Ishikawa (cell line): Measurements from ENCODE around the gene ALDH16A1.
A peak's percentile ranks its signal among the peaks of the same experiment; 100 is the strongest.

Experiments used
- CEBPB ChIP-seq: IDR thresholded peaks from 2 replicates; pipeline ENCODE4 v1.6.1; 2012
- CREB1 ChIP-seq: IDR thresholded peaks from 2 replicates; pipeline ENCODE4 v1.6.1; 2012; ENCODE audit warnings: low read depth
- EGR1 ChIP-seq: IDR thresholded peaks from 2 replicates; pipeline ENCODE4 v1.6.1; 2012
- EP300 ChIP-seq: IDR thresholded peaks from 2 replicates; pipeline ENCODE4 v1.6.1; 2012; ENCODE audit warnings: borderline replicate concordance
- FOXM1 ChIP-seq: IDR thresholded peaks from 2 replicates; pipeline ENCODE4 v1.6.1; 2012; ENCODE audit warnings: low read depth, borderline replicate concordance
- NFIC ChIP-seq: IDR thresholded peaks from 2 replicates; pipeline ENCODE4 v1.6.1; 2012
- RAD21 ChIP-seq: IDR thresholded peaks from 2 replicates; pipeline ENCODE4 v1.6.1; 2012; ENCODE audit warnings: low read depth
- TAF1 ChIP-seq: IDR thresholded peaks from 2 replicates; pipeline ENCODE4 v1.6.1; 2012; ENCODE audit warnings: low read depth, mild to moderate bottlenecking
- TCF12 ChIP-seq: IDR thresholded peaks from 2 replicates; pipeline ENCODE4 v1.6.1; 2012; ENCODE audit warnings: low read depth
- TEAD4 ChIP-seq: IDR thresholded peaks from 2 replicates; pipeline ENCODE4 v1.6.1; 2012
- USF1 ChIP-seq: IDR thresholded peaks from 2 replicates; pipeline ENCODE4 v1.6.1; 2012
- YY1 ChIP-seq: IDR thresholded peaks from 2 replicates; pipeline ENCODE4 v1.6.1; 2012; ENCODE audit warnings: low read depth
- ZBTB7A ChIP-seq: IDR thresholded peaks from 2 replicates; pipeline ENCODE4 v1.6.1; 2012; ENCODE audit warnings: low read depth
- TF ChIP-seq, protein P1 (sequence below): IDR thresholded peaks from 2 replicates; pipeline ENCODE4 v1.6.1; 2012; ENCODE audit warnings: low read depth, mild to moderate bottlenecking
- TF ChIP-seq, protein P2 (sequence below): IDR thresholded peaks from 2 replicates; pipeline ENCODE4 v1.6.1; 2012

The ALDH16A1 gene

DNA sequence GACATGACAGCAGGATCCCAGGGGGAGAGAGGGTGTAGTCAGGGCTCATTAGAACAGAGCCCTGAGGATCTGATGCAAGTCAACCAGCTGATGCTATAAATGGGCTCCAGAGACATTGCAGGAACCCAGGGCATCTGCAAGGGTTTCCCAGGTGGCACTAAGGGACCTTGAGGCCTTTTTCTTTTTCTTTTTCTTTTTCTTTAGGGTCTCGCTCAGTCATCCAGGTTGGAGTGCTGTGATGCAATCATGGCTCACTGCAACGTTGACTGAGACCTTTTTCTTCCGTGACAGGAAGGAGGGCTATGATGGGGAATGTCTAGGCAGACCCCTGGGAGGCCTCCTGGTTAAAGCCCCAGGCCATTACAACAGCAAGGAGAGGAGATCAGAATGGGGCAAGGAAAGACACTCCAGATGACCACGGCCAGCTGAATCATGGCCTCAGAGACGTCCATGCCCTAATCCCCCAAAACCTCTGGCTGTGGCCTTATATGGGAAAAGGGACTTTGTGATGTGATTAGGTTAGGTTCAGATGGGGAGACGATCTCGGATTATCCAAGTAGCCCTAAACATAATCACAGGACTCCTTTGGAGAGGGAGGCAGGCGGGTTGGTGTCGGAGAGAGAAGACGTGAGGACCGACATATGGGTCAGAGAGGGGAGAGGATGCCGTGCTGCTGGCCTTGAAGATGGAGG lies 54.9 kb downstream of the ALDH16A1 start:
- no peak for TF ChIP-seq TCF12
- TF ChIP-seq, protein P1, sequence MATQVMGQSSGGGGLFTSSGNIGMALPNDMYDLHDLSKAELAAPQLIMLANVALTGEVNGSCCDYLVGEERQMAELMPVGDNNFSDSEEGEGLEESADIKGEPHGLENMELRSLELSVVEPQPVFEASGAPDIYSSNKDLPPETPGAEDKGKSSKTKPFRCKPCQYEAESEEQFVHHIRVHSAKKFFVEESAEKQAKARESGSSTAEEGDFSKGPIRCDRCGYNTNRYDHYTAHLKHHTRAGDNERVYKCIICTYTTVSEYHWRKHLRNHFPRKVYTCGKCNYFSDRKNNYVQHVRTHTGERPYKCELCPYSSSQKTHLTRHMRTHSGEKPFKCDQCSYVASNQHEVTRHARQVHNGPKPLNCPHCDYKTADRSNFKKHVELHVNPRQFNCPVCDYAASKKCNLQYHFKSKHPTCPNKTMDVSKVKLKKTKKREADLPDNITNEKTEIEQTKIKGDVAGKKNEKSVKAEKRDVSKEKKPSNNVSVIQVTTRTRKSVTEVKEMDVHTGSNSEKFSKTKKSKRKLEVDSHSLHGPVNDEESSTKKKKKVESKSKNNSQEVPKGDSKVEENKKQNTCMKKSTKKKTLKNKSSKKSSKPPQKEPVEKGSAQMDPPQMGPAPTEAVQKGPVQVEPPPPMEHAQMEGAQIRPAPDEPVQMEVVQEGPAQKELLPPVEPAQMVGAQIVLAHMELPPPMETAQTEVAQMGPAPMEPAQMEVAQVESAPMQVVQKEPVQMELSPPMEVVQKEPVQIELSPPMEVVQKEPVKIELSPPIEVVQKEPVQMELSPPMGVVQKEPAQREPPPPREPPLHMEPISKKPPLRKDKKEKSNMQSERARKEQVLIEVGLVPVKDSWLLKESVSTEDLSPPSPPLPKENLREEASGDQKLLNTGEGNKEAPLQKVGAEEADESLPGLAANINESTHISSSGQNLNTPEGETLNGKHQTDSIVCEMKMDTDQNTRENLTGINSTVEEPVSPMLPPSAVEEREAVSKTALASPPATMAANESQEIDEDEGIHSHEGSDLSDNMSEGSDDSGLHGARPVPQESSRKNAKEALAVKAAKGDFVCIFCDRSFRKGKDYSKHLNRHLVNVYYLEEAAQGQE = no peak
- no peak for TF ChIP-seq NFIC
- no peak for TF ChIP-seq TAF1
- TF ChIP-seq, protein P2, sequence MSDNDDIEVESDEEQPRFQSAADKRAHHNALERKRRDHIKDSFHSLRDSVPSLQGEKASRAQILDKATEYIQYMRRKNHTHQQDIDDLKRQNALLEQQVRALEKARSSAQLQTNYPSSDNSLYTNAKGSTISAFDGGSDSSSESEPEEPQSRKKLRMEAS = no peak
- no peak for TF ChIP-seq CREB1
- TF ChIP-seq EGR1 = no peak
- TF ChIP-seq CEBPB = no peak
- no peak for TF ChIP-seq YY1
- no peak for TF ChIP-seq RAD21
- no peak for TF ChIP-seq ZBTB7A
- no peak for TF ChIP-seq TEAD4
- TF ChIP-seq FOXM1 = no peak
- no peak for TF ChIP-seq USF1

- TF ChIP-seq TAF1 (peak; percentile 21; the same call in 1 of the 2 replicates), USF1 (peak; percentile 85), RAD21 (no peak), EP300 (no peak), ZBTB7A (peak; percentile 86)
- TF ChIP-seq, protein P2 = peak; percentile 42
Measured at GRCh38 chr19:49512970-49513745, 60.1 kb downstream of the ALDH16A1 start.

GRCh38 chr19:49513746-49514118 lies 60.7 kb downstream of the ALDH16A1 start:
- TF ChIP-seq TEAD4 (no peak), YY1 (no peak), TCF12 (no peak), FOXM1 (no peak), RAD21 (no peak), TAF1 (no peak), CREB1 (no peak), EGR1 (no peak), EP300 (no peak), USF1 (no peak), ZBTB7A (no peak)
- TF ChIP-seq, protein P2 = no peak

GRCh38 chr19:49514151-49514550 lies 61.1 kb downstream of the ALDH16A1 start:
- TF ChIP-seq RAD21 = no peak

DNA sequence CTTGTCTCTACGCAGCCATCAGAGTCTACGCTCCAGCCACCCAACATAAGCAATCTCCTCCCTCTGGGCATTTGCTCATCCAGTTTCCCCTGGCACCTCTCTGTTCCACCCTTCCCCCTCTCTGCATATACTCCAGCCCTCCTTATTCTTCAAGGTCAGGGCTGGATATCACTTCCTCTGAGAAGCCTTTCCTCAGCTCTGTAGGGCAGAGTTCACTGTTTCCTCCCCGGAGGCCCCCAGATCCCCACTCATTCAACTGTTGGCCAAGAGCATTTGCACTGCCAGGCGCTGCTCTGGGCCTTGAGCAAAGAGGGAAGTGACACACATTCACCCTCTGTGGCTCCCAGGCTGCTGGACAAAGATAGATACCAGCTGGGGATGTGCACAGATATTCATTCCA lies 62.7 kb downstream of the ALDH16A1 start:
- TF ChIP-seq RAD21 = no peak
- TF ChIP-seq NFIC = no peak
- TF ChIP-seq ZBTB7A = no peak
- TF ChIP-seq TEAD4 = no peak
- no peak for TF ChIP-seq TAF1
- TF ChIP-seq, protein P2 = no peak
- no peak for TF ChIP-seq CREB1
- no peak for TF ChIP-seq YY1
- no peak for TF ChIP-seq EP300
- TF ChIP-seq USF1 = no peak
- TF ChIP-seq FOXM1 = no peak
- TF ChIP-seq TCF12 = no peak
- TF ChIP-seq, protein P1 = no peak
- TF ChIP-seq EGR1 = no peak
- TF ChIP-seq CEBPB = no peak
